Uterus (tissue), 4 donors: ENCODE results near the gene PTPRG. TPM values are rescaled to one million over a fixed set of nuclear protein-coding genes. Genes with fewer than 3 reads are reported as not detected.

Experiments
- DNase-seq, 2 donors: peaks; one replicate each; pipeline ENCODE4 v3.0.0-alpha.2; 2019 to 2020
- H3K27ac ChIP-seq, 2 donors: fragments of 200-600 bp; sonication (generic); 1 replicate in 1 of 2; 2 replicates in 1 of 2; pipeline ENCODE4 v1.5.1; 2016 to 2018
- H3K27me3 ChIP-seq, 2 donors: fragments of 200-600 bp; sonication (generic); one replicate each; pipeline ENCODE4 v1.5.1; 2018 to 2019; ENCODE audit warnings: control low read depth in 1 of 2
- H3K36me3 ChIP-seq, 2 donors: fragments of 200-600 bp; sonication (generic); one replicate each; pipeline ENCODE4 v1.5.1; 2019; ENCODE audit warnings: control low read depth in 1 of 2
- H3K4me1 ChIP-seq, 2 donors: fragments of 200-600 bp; sonication (generic); one replicate each; pipeline ENCODE4 v1.5.1; 2018 to 2019; ENCODE audit warnings: control low read depth in 1 of 2
- H3K4me3 ChIP-seq, 2 donors: fragments of 200-600 bp; sonication (generic); 1 replicate in 1 of 2; 2 replicates in 1 of 2; pipeline ENCODE4 v1.5.1; 2018 to 2019; ENCODE audit warnings: mild to moderate bottlenecking in 1 of 2
- H3K9me3 ChIP-seq, 2 donors: fragments of 200-600 bp; sonication (generic); one replicate each; pipeline ENCODE4 v1.5.1; 2019; ENCODE audit warnings: control low read depth in 1 of 2
- CTCF ChIP-seq, 4 experiments: fragments of 200-600 bp in 2 of 4; fragments of 450-650 bp in 2 of 4; sonication (generic) in 2 of 4; IDR thresholded peaks; one replicate each; pipeline ENCODE4 v1.5.1; 2016 to 2019; ENCODE audit warnings: antibody characterized with exemption in 4 of 4, mild to moderate bottlenecking in 2 of 4, moderate library complexity in 1 of 4
- POLR2A ChIP-seq, 2 donors: fragments of 450-650 bp; IDR thresholded peaks; one replicate each; pipeline ENCODE4 v1.6.1; 2016; ENCODE audit warnings: antibody characterized with exemption in 2 of 2, mild to moderate bottlenecking in 1 of 2, moderate library complexity in 1 of 2
- intact Hi-C: fragments of 100-400 bp; cut with DNase I; formaldehyde crosslinking; loops from one replicate; pipeline ENCODE4 v1.15.1; 2023; ENCODE audit warnings: low total_unique reads
- total RNA-seq, 4 donors: library from RNA; depleted of rRNA in 3 of 4; stranded (reverse); fragments of >200 nt in 3 of 4; gene quantifications; one replicate each; pipeline versions ENCODE4 v1.1.0 to v1.2.4, GENCODE V29; 2014 to 2023
- donor health status: DM: yes; HTN: yes; CAD: no.

The PTPRG gene
- total RNA-seq, 4 donors from 2014 or later, result 43.5 to 136 (median 62.6) TPM

DNA sequence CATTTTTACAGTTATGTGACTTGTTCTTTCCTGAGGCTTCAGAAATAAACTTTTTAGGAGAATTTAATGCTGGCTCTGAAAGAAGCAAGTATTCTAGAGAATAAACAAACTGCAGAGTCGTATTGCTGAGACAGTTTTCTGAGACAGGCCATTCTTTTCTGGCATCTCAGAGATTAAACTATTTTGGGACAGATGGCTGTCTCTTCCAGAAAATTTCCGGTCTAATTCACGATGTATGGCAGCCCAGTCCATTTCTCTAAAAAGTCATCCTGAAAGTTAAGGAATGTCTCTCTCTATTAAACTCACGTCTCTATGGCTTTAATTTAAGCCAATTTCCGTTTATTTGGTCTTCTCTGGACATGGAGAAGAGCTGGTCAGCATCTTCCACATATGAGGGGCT lies 603.4 kb downstream of the PTPRG start:
- TF ChIP-seq CTCF (IDR thresholded peaks at IDR 0.05) (no peak), POLR2A (IDR thresholded peaks at IDR 0.05) (no peak)
- intact Hi-C loops, result no loop called here
- Histone ChIP-seq H3K4me3 (no peak overlapping the region), H3K27me3 (no peaks in the 10 kb centered on the region), H3K36me3 (no peaks in the 10 kb centered on the region), H3K9me3 (no peaks in the 10 kb centered on the region), H3K4me1 (peaks cover 0 to 15% of the 10 kb centered on the region in 2 donors), H3K27ac (no peak overlapping the region)
- DNase-seq, result no peak

DNA sequence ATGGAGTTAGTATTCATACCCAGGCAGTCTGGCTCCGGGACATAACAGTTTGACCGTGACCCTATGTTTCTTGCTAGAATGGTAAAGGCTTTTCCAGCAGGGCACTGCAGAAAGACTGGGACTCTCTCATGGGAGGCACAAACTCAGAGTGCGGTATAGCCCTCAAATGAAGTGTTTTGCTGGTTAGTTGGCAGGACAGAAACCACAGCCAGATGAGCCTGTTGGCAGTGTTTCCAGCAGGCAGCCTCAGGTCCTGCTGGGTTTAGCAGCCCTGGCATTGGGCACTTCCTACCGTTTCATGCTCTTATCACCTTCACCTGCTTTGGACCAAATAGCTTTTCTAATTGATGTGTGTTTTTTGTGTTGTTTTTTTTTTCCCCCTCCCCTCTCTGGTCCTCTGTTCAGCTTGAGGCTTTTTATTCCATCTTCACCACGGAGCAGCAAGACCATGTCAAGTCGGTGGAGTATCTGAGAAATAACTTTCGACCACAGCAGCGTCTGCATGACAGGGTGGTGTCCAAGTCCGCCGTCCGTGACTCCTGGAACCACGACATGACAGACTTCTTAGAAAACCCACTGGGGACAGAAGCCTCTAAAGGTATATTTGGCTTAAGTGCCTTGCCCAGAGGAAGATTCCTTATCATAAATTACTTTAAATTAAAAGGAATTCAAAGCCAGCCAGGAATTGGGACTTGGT lies 606.3 kb downstream of the PTPRG start:
- no peak for TF ChIP-seq CTCF (IDR thresholded peaks at IDR 0.05)
- TF ChIP-seq POLR2A (IDR thresholded peaks at IDR 0.05), result no peak
- intact Hi-C loops, result no loop called here
- H3K27ac ChIP-seq, result no peak overlapping the region

GRCh38 chr3:62168356-62168755 lies 607.0 kb downstream of the PTPRG start:
- intact Hi-C loops, result no loop called here
- Histone ChIP-seq H3K9me3 (no peaks in the 10 kb centered on the region), H3K27me3 (no peaks in the 10 kb centered on the region), H3K4me3 (no peak overlapping the region), H3K36me3 (no peaks in the 10 kb centered on the region), H3K4me1 (no peaks in the 10 kb centered on the region), H3K27ac (no peak overlapping the region)
- TF ChIP-seq POLR2A (IDR thresholded peaks at IDR 0.05) (no peak), CTCF (IDR thresholded peaks at IDR 0.05) (no peak)
- no peak for DNase-seq

More for the DNA sequence above, 606.3 kb downstream of the PTPRG start:
- no peaks in the 10 kb centered on the region for H3K27me3 ChIP-seq
- H3K4me1 ChIP-seq, result no peaks in the 10 kb centered on the region
- H3K36me3 ChIP-seq, result no peaks in the 10 kb centered on the region
- no peak overlapping the region for H3K4me3 ChIP-seq
- DNase-seq, result no peak
- H3K9me3 ChIP-seq, result no peaks in the 10 kb centered on the region

GRCh38 chr3:62169906-62170660 lies 608.7 kb downstream of the PTPRG start:
- intact Hi-C loops, result no loop called here
- DNase-seq, result no peak

More at GRCh38 chr3:62169906-62170660, 608.7 kb downstream of the PTPRG start:
- H3K4me3 ChIP-seq, result no peak overlapping the region
- no peaks in the 10 kb centered on the region for H3K36me3 ChIP-seq
- TF ChIP-seq POLR2A (IDR thresholded peaks at IDR 0.05), result no peak
- TF ChIP-seq CTCF (IDR thresholded peaks at IDR 0.05), result no peak
- H3K4me1 ChIP-seq, result no peaks in the 10 kb centered on the region
- H3K27ac ChIP-seq, result no peak overlapping the region
- H3K9me3 ChIP-seq, result no peaks in the 10 kb centered on the region
- no peaks in the 10 kb centered on the region for H3K27me3 ChIP-seq
